GM19351 (cell line): ENCODE data around the gene KLF6.
"Not testable (repeated sequence)": the region's sequence is repeated elsewhere in the genome, so short reads cannot be mapped to it uniquely, and the experiment has no call there.

Source experiments
- ATAC-seq: cut with Tn5 transposase; IDR thresholded peaks from one replicate; pipeline ENCODE4 v1.9.1; 2021; ENCODE audit warnings: mild to moderate bottlenecking, moderate library complexity; ENCODE audit not compliant: unreplicated experiment

KLF6 gene

GRCh38 chr10:3737864-3738263 lies 47.1 kb downstream of the KLF6 start:
- ATAC-seq = no peak

DNA sequence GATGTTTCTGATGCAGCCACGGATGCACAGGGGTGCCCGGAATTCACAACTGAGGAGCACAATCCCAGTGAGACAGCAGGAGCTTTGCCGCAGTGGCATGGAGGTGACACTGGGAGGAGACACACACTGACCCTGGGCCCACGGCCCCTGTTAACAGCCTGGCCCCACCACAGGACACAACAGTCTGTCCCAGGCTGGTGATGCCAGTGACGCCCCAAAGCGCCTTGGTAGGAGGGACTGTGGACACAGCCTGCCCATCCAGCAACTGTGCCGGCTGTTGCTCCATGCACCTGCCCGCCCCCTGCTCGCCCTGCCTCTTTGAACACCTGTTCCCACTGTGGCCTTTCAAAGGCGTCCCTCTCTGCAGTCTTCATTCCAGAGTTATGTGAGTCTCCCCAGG lies 49.8 kb downstream of the KLF6 start:
- no peak for ATAC-seq

- ATAC-seq = no peak
Observed at GRCh38 chr10:3734111-3734510, 50.9 kb downstream of the KLF6 start.

DNA sequence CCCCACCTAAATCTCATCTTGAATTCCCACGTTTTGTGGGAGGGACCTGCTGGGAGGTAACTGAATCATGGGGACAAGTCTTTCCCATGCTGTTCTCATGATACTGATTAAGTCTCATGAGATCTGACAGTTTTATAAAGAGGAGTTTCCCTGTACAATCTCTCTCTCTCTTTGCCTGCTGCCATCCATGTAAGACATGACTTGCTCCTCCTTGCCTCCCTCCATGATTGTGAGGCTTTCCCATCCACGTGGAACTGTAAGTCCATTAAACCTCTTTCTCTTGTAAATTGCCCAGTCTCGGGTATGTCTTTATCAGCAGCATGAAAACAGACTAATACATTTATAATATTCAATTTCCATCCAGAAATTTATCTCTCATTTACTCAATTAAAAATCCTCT lies 52.8 kb downstream of the KLF6 start:
- ATAC-seq = not testable (repeated sequence)

DNA sequence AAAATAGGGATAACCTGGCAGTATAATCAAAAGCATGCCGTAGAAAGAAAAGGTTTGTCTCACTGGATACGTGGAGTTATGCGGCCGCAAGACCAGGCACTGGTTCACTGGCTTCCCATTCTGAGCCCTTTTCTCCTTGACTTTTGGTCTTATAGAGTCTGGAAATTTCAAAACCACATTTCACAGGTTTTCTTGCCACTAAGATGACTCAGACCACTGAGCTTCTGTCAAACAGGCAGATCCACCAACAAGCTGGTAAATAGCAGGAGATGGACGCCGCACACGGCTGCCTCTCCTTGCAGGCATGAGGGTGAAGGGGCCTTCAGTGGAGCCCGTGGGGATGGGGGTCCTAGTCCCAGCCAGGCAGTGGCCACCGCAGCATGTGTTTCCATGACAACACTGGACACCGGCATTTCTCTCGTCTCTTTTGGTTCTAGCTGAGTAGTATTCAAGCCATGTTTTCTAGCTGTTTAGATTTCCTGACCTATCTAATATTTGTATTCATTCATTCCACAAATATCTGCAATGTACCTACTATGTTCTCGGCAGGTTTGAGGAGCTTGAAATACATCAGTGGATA lies 55.5 kb downstream of the KLF6 start:
- no peak for ATAC-seq

DNA sequence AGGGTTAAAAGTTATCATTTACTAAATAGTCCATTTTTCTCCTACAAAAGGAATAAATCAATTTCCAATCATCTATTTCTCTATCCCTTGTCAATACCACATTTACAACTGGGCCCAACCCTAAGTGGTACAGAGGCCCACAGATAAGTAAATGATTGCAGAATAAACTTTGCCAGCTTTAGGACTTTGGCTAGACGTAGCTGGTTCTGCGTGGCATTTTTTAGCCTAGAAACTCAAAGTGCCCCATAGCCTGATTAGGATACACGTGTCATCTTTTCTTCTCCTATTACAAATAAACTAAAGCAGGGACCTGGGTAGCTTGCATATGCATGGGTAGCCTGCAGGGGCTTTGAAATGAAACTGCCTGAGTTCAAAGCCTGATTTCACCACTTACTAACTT lies 56.4 kb downstream of the KLF6 start:
- ATAC-seq = no peak

DNA sequence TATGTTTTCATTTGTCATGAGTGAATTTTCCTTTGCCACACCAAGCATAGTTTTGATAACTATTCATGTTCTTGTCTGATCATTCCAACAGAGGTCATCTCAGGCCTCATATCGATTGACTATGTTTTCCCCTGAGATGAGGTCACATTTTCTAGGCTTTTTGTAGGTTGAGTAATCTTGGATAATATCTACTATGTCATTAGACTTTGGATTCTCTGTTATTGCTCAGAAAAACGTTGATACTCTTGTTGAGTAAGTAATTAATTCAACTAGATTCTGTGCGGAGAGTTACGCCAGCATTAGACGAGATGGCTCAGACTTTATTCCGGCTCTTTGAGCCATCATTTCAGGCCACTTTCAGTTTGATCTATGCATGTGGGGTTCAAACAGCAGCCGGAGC lies 57.7 kb downstream of the KLF6 start:
- no peak for ATAC-seq
